GOT3 (cell line): ENCODE results near the gene NFU1.
"Not testable (repeated sequence)": the region's sequence is repeated elsewhere in the genome, so short reads cannot be mapped to it uniquely, and the experiment has no call there.

Experiments
- DNase-seq: peaks from one replicate; lab custom pipeline; 2025; ENCODE audit warnings: mixed read lengths; lab: John Stamatoyannopoulos, UW

Gene NFU1

GRCh38 chr2:69387770-69388481 is 49.3 kb downstream of the NFU1 start:
- no peak for DNase-seq

- peak; percentile 84 for DNase-seq
These were observed 50.2 kb downstream of the NFU1 start, which contains the start of gene GFPT1 for GRCh38 chr2:69386789-69387734. Gene GFPT1, minus strand, starts transcription at chr2:69387227. Its CDS starts 156 bp downstream, at chr2:69387071.

GRCh38 chr2:69386360-69386759 is 50.9 kb downstream of the NFU1 start:
- no peak for DNase-seq

GRCh38 chr2:69385443-69386151 is 51.6 kb downstream of the NFU1 start:
- DNase-seq, result no peak

- no peak for DNase-seq
These were observed 52.6 kb downstream of the NFU1 start for GRCh38 chr2:69384618-69385081.

- DNase-seq, result no peak
These were observed 53.9 kb downstream of the NFU1 start for GRCh38 chr2:69383176-69383812.

GRCh38 chr2:69382547-69382946 is 54.7 kb downstream of the NFU1 start:
- DNase-seq, result no peak

- no peak for DNase-seq
These were observed 55.9 kb downstream of the NFU1 start for GRCh38 chr2:69381337-69381737.

GRCh38 chr2:69380072-69380917 is 56.9 kb downstream of the NFU1 start:
- DNase-seq, result no peak

GRCh38 chr2:69376403-69376802 is 60.8 kb downstream of the NFU1 start:
- no peak for DNase-seq

GRCh38 chr2:69375494-69376353 is 61.5 kb downstream of the NFU1 start:
- no peak for DNase-seq

- DNase-seq, result no peak
These were observed 64.5 kb downstream of the NFU1 start for GRCh38 chr2:69372767-69373166.

- no peak for DNase-seq
These were observed 67.4 kb downstream of the NFU1 start for GRCh38 chr2:69369802-69370201.

GRCh38 chr2:69368588-69368987 is 68.6 kb downstream of the NFU1 start:
- DNase-seq, result no peak

GRCh38 chr2:69359371-69359770 is 77.9 kb downstream of the NFU1 start:
- DNase-seq, result no peak

- no peak for DNase-seq
These were observed 78.3 kb downstream of the NFU1 start for GRCh38 chr2:69358914-69359313.

GRCh38 chr2:69356471-69356870 is 80.8 kb downstream of the NFU1 start:
- DNase-seq, result no peak

GRCh38 chr2:69354976-69355375 is 82.3 kb downstream of the NFU1 start:
- not testable (repeated sequence) for DNase-seq

GRCh38 chr2:69353360-69353759 is 83.9 kb downstream of the NFU1 start:
- DNase-seq, result no peak

- no peak for DNase-seq
These were observed 88.5 kb downstream of the NFU1 start for GRCh38 chr2:69348781-69349180.
